VCaP (cell line): ENCODE data around the gene BIRC2.

ENCODE experiments used
- H3K27ac ChIP-seq: fragments of 450-650 bp; 2 replicates; pipeline ENCODE4 v1.5.1; 2017
- CTCF ChIP-seq: fragments of 450-650 bp; conservative IDR thresholded peaks from 2 replicates; pipeline ENCODE4 v1.5.1; 2017; ENCODE audit warnings: mild to moderate bottlenecking, moderate library complexity

Gene BIRC2

GRCh38 chr11:102307727-102308038 is 39.3 kb upstream of the BIRC2 start:
- peak overlapping the region; percentile 62 for H3K27ac ChIP-seq
- TF ChIP-seq CTCF, result no peak

GRCh38 chr11:102309621-102310541 is 37.1 kb upstream of the BIRC2 start:
- peak overlapping the region; percentile 85; the same call in 1 of the 2 replicates for H3K27ac ChIP-seq
- 0 out of 2 replicates have a peak, but pooled peaks have one; percentile 23 for TF ChIP-seq CTCF

- H3K27ac ChIP-seq, result peak overlapping the region; percentile 85
- TF ChIP-seq CTCF, result no peak
Measured at GRCh38 chr11:102312667-102313066, 34.3 kb upstream of the BIRC2 start.

GRCh38 chr11:102313238-102313940 is 33.6 kb upstream of the BIRC2 start:
- TF ChIP-seq CTCF, result no peak
- H3K27ac ChIP-seq, result peak overlapping the region; percentile 85

GRCh38 chr11:102314784-102315183 is 32.2 kb upstream of the BIRC2 start:
- TF ChIP-seq CTCF, result no peak
- peak overlapping the region; percentile 85; the same call in 1 of the 2 replicates for H3K27ac ChIP-seq

GRCh38 chr11:102316346-102316904 is 30.6 kb upstream of the BIRC2 start:
- TF ChIP-seq CTCF, result no peak
- peak overlapping the region; percentile 82 for H3K27ac ChIP-seq

- H3K27ac ChIP-seq, result peak within 1 kb of the TSS; percentile 82
- peak; percentile 61 for TF ChIP-seq CTCF
Measured at GRCh38 chr11:102317099-102317767, 29.8 kb upstream of the BIRC2 start, which contains the start of gene BIRC3. BIRC3 (plus strand) TSS chr11:102317484; CDS start chr11:102324510, 7,026 bp downstream.
